Measurements from ENCODE around the gene MXRA7. TPM values are rescaled to one million over a fixed set of nuclear protein-coding genes. Genes with fewer than 3 reads are reported as not detected.

The MXRA7 gene
- total RNA-seq, 4 donors from 2014 or later, result 24.3 to 43.0 (median 30.6) TPM

DNA sequence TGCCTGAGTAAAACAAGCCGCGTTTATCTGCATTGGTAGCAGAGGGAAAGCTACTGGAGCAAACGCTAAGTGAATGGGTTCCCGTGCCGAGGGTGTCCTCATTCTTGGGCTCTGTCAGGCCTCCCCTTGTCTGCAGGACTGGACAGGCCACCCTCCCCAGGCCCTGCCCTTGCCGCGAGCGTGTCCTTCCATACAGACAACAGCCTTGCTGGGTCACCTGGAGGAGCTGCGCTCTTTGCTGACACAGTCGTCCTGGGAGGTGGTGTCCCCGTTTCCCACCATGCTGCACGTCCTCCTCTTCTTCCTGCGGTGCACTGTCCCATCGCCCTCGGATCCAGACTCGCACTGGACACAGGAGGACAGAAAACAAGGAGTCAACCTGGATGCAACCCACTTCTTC lies 7.8 kb upstream of the MXRA7 start:
- no peaks in the 10 kb centered on the region for H3K9me3 ChIP-seq
- no peaks in the 10 kb centered on the region for H3K27me3 ChIP-seq
- no peak overlapping the region for H3K4me3 ChIP-seq
- peaks cover 16 to 19% of the 10 kb centered on the region in 2 donors for H3K4me1 ChIP-seq
- H3K36me3 ChIP-seq, result peaks cover 5 to 88% of the 10 kb centered on the region in 2 donors
- in situ Hi-C loops (cut with MboI; ENCODE audit: low sequenced_read_pairs in 4 of 4), result loop anchor here in 1 of 4 donors (25.0 kb wide), 1 partner anchor 156 kb away; a partner anchor contains a TSS
- TF ChIP-seq POLR2A (IDR thresholded peaks at IDR 0.05), result no peak
- TF ChIP-seq, protein P1, sequence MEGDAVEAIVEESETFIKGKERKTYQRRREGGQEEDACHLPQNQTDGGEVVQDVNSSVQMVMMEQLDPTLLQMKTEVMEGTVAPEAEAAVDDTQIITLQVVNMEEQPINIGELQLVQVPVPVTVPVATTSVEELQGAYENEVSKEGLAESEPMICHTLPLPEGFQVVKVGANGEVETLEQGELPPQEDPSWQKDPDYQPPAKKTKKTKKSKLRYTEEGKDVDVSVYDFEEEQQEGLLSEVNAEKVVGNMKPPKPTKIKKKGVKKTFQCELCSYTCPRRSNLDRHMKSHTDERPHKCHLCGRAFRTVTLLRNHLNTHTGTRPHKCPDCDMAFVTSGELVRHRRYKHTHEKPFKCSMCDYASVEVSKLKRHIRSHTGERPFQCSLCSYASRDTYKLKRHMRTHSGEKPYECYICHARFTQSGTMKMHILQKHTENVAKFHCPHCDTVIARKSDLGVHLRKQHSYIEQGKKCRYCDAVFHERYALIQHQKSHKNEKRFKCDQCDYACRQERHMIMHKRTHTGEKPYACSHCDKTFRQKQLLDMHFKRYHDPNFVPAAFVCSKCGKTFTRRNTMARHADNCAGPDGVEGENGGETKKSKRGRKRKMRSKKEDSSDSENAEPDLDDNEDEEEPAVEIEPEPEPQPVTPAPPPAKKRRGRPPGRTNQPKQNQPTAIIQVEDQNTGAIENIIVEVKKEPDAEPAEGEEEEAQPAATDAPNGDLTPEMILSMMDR (IDR thresholded peaks at IDR 0.05 in 4 of 5, conservative IDR thresholded peaks at IDR 0.05 in 1 of 5), result no peak
- DNase-seq (no peak), ATAC-seq (no peak)
- H3K27ac ChIP-seq, result no peak overlapping the region
- intact Hi-C loops (cut with DNase I; ENCODE audit: low total_unique reads), result no loop called here

GRCh38 chr17:76716839-76717215 lies 6.1 kb upstream of the MXRA7 start:
- DNase-seq (no peak), ATAC-seq (no peak)
- H3K4me3 ChIP-seq, result no peak overlapping the region
- H3K9me3 ChIP-seq, result no peaks in the 10 kb centered on the region
- peaks cover 5 to 77% of the 10 kb centered on the region in 2 donors for H3K36me3 ChIP-seq
- intact Hi-C loops (cut with DNase I; ENCODE audit: low total_unique reads), result no loop called here
- in situ Hi-C loops (cut with MboI; ENCODE audit: low sequenced_read_pairs in 4 of 4), result loop anchor here in 1 of 4 donors (25.0 kb wide), 1 partner anchor 155 kb away; a partner anchor contains a TSS
- TF ChIP-seq, protein P1 (IDR thresholded peaks at IDR 0.05 in 4 of 5, conservative IDR thresholded peaks at IDR 0.05 in 1 of 5), result no peak
- no peak for TF ChIP-seq POLR2A (IDR thresholded peaks at IDR 0.05)
- H3K27me3 ChIP-seq, result no peaks in the 10 kb centered on the region
- peak overlapping the region; percentile 66 to 84 (median 73) for H3K27ac ChIP-seq
- peaks cover 20 to 24% of the 10 kb centered on the region in 2 donors for H3K4me1 ChIP-seq

DNA sequence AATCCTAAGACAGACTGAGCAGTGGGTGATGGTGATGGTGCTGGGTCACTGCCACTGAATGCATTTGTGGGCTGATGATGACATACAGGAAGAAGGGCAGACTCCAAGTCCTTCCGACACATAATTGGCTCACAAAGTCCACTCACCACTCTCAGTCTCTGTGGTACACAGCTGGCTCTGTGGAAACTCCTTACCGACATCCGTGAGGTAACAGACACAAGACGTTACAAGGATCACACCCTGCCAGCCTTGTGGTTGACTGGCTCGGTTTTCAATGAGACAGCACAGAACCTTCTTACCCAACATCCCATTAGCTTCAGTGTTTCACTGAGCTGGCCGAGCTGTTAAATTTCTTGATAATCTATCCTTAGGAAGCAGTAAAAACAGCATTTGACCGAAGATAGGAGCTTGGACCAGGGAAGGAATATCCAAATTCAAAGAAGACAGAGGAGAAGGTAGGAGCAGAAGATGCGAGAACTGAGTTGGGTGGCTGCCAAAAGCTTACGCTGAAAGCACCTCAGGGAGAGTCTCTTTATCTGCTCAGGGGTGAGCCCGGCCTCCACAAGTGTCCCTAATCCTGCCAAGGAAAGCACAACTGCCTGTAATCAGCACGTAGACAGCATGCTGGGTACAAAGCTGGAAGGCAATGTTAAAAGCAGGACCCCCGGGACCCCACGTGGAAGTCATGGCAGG lies 5.5 kb upstream of the MXRA7 start:
- intact Hi-C loops (cut with DNase I; ENCODE audit: low total_unique reads) (no loop called here), in situ Hi-C loops (cut with MboI; ENCODE audit: low sequenced_read_pairs in 4 of 4) (loop anchor here in 1 of 4 donors (25.0 kb wide), 1 partner anchor 154 kb away; a partner anchor contains a TSS)
- no peak for TF ChIP-seq POLR2A (IDR thresholded peaks at IDR 0.05)
- TF ChIP-seq, protein P1 (IDR thresholded peaks at IDR 0.05 in 4 of 5, conservative IDR thresholded peaks at IDR 0.05 in 1 of 5), result no peak
- Histone ChIP-seq H3K4me3 (no peak overlapping the region), H3K36me3 (peaks cover 5 to 72% of the 10 kb centered on the region in 2 donors), H3K9me3 (no peaks in the 10 kb centered on the region), H3K4me1 (peaks cover 26 to 30% of the 10 kb centered on the region in 2 donors), H3K27ac (peak overlapping the region; percentile 66 to 84 (median 73)), H3K27me3 (no peaks in the 10 kb centered on the region)
- DNase-seq (peak; percentile 63 to 78), ATAC-seq (peak; percentile 90 to 91)

DNA sequence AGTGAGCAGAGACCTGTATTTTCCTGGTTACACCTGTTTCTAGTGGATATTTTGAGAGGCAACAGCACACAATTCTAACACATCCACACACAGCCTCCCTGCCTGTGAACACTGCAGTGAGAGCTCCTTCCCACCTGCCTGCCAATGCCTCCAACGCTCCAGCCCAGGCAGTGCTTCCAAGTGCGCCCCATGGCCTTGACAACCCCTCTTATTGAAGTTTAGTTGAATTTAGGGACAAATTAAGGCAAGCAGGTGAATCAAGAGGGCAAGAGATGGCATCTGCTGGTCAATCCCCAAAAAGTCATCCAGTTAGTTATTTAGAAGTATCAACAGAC lies 4.7 kb upstream of the MXRA7 start:
- no peak for TF ChIP-seq POLR2A (IDR thresholded peaks at IDR 0.05)
- TF ChIP-seq, protein P1 (IDR thresholded peaks at IDR 0.05 in 4 of 5, conservative IDR thresholded peaks at IDR 0.05 in 1 of 5), result no peak
- H3K9me3 ChIP-seq, result no peaks in the 10 kb centered on the region
- no peak overlapping the region for H3K4me3 ChIP-seq
- H3K27ac ChIP-seq, result peak overlapping the region; percentile 66 to 84 (median 73)
- DNase-seq (no peak), ATAC-seq (no peak)
- intact Hi-C loops (cut with DNase I; ENCODE audit: low total_unique reads), result loop anchor here (1.0 kb wide), 1 partner anchor 27 kb away; no protein-coding TSS in a partner anchor
- H3K36me3 ChIP-seq, result peaks cover 5 to 64% of the 10 kb centered on the region in 2 donors
- no peaks in the 10 kb centered on the region for H3K27me3 ChIP-seq
- in situ Hi-C loops (cut with MboI; ENCODE audit: low sequenced_read_pairs in 4 of 4), result loop anchor here in 1 of 4 donors (25.0 kb wide), 1 partner anchor 153 kb away; a partner anchor contains a TSS
- H3K4me1 ChIP-seq, result peaks cover 30 to 33% of the 10 kb centered on the region in 2 donors

Data from gastrocnemius medialis (tissue), 4 donors.